Left kidney (tissue), 1 donor: ENCODE results near the gene MMP12. TPM values are rescaled to one million over a fixed set of nuclear protein-coding genes. Genes with fewer than 3 reads are reported as not detected.

Source experiments
- polyA plus RNA-seq: library from polyadenylated mRNA; unstranded; fragments of 120-200 nt; gene quantifications from one replicate; pipeline ENCODE4 v1.2.1, GENCODE V29; 2013; ENCODE audit not compliant: insufficient read length

Gene MMP12
- polyA plus RNA-seq, 1 donor = 4.4 TPM

Other genes starting within 250 kb of the MMP12 start
- gene MMP20, start 249.7 kb downstream of the MMP12 start, polyA plus RNA-seq = not detected
- gene MMP27, start 169.2 kb downstream of the MMP12 start, polyA plus RNA-seq = not detected
- gene MMP8, start 150.0 kb downstream of the MMP12 start, polyA plus RNA-seq = not detected
- gene MMP10, start 94.4 kb downstream of the MMP12 start, polyA plus RNA-seq = not detected
- gene MMP1, start 76.8 kb downstream of the MMP12 start, polyA plus RNA-seq = 0.23 TPM
- gene MMP3, start 31.4 kb downstream of the MMP12 start, polyA plus RNA-seq = not detected
- not detected for gene MMP13, start 80.8 kb upstream of the MMP12 start, polyA plus RNA-seq
- 38.5 TPM for gene DCUN1D5, start 217.2 kb upstream of the MMP12 start, polyA plus RNA-seq
- 48.0 TPM for gene DYNC2H1, start 234.4 kb upstream of the MMP12 start, polyA plus RNA-seq